Activated CD4-positive, CD25-positive, alpha-beta regulatory T cell (primary cell): ENCODE measurements around the gene NPPB.

Experiments used
- DNase-seq, 4 experiments: peaks; one replicate each; lab custom pipeline; 2025; lab: John Stamatoyannopoulos, UW

NPPB gene

DNA sequence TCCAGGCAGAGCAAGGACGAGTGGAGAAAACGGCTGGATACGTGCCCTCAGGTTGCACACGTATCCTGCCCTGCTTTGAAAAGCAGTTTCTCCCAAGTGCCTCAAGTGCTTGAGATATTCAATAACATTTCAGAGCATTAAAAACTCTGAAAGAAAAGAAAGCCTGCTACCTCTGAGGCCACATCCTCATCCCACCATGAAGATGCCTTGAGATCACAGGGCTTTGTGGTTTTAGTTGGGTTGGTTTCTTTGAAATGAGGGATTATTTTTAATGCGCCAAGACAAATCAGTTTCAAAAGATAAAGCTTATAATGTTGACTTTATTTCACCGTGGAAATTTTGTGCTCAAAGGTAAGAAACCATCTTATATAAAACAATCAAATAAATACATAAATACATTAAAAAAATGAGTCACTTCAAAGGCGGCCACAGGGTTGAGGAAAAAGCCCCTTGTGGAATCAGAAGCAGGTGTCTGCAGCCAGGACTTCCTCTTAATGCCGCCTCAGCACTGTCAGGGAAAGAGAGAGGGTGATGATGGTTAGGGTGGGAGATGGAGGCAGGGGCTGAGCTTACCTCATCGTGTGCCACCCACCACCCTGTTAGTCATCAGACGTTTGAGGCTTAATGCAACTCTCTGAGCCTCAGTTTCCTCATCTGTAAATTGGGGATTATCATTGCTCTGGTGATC lies 1.4 kb downstream of the NPPB start:
- no peak for DNase-seq

DNA sequence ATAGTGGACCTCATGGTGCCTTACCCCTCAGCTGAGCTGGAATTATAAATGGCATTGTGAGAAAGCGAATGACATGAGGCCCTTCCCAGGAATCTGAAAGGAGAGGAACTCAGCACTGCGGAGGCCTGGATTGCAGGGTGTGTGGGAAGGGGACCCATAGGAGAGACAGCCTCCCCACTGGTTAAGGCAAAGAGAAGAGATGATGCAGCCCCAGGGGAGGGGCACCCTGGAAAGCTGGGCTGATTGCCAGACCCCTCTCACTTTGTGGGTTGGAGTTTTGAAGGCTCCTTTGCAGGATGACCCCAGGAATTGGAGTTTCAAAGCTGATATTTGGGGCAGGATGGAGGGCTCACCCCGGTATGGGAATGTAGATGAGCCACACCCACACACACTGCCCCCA lies 2.0 kb downstream of the NPPB start:
- no peak for DNase-seq

DNA sequence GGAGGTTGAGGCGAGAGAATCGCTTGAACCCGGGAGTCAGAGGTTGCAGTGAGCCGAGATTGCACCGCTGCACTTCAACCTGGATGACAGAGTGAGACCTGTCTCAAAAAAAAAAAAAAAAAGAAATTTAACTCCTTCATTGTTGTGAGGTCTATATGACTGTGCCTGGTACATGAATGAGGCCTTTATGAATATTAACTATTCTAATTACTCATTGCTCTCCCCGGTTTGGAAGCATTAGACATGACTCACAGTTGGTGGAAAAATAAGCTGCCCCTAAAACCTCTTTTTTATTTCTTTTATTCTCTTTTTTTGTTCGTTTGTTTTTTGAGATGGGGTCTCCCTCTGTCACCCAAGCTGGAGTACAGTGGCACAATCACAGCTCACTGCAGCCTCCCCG lies 3.3 kb downstream of the NPPB start:
- DNase-seq = no peak

DNA sequence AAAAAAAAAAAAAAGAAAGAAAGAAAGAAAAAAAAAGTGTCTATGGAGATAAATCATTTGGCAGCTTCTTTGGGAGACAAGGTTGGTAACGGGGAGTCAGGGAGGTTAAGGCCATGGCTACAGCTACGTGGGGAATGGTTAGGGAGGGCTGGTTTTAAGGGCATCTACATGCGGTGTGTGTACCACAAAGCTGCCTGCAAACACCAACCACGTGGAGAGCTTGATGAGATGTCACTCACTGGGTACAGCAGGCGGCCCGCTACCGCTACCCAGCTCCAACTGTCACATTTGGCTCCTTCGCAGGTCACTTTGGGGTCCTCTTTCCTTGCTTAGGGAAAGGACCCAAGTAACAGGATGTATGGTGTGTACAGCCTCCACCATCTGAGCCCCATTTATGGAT lies 4.2 kb downstream of the NPPB start:
- DNase-seq = no peak

- DNase-seq = no peak
Observed at GRCh38 chr1:11851180-11851579, 7.6 kb downstream of the NPPB start.

DNA sequence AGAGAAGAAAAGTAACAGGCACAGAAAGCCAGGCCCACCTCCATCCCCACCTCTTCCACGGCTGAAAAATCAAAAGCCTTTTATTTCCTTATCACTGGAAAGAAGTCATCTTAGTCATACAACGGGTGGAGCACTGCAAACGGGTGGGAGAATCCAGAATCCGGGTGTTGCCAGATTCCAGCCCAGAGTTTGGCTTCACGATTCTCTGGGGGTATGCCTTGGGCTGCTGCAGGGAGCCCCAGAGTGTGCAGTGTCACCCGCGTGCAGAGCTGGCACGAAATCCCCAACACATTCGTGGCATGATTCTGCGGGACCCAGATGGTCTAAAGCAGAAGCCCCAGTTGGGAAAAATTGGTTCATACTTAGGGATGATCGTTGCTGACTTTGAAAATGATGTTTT lies 8.6 kb downstream of the NPPB start:
- no peak for DNase-seq

DNA sequence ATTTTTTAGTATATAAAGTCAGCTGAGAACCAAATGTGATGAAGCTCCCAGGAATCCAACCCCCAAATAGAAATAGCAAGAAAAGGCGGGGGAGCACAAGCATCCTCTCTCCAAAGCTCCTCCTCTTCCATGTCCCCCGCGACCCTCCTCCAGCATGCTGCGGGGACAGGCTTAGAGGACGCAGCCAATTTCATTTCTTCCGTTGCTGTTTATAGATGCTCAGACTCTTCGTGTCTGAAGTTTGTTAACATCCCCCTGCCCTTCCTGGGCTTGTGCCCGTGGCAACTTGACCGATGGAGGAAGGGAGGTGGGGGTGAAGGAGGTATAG lies 10.4 kb downstream of the NPPB start:
- no peak for DNase-seq

- DNase-seq = no peak
Observed at GRCh38 chr1:11847667-11848372, 10.9 kb downstream of the NPPB start, which contains the start of gene NPPA. TSS of gene NPPA (minus strand) at chr1:11847783. CDS start at chr1:11847684, 99 bp downstream.

- DNase-seq = no peak
Observed at GRCh38 chr1:11845641-11846335, 13.0 kb downstream of the NPPB start.

DNA sequence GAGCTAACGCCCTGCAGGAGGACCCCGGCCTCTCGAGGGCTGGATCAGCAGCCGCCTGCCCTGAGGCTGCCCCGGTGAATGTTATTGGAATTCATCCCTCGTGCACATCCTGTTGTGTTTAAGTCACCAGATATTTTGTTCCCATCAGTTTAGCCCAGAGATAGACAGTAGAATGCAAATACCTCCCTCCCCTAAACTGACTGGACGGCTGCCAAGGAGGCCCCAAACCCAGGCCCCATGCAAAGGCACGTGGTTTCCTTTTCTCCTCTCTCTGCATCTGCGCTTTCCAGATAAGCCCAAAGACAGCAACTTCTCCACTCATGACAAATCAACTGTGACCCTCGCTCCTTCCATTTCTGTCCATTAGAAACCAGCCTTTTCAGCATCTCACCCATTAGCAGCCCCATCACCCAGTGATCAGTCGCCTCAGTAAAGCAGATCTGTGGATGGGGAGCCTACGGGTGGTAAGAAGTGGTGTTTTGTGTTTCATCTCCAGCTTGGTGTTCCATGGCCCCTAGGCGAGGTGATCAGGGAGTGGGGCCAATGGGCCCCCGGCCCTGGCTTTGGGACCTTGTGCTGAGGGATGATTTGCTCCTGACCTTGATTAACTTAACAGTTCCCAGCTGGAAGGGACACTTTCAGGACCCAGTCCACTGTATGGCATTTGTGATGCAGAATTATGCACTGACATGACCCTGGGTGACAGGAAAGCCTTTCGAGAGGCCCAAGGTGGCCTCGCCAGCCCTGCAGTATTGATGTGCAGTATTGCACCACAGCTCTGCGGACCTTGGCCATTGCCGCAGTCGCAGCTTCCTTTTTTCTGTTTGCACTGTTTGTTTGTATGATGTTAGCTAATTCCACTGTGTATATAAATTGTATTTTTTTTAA lies 16.3 kb downstream of the NPPB start:
- no peak for DNase-seq

DNA sequence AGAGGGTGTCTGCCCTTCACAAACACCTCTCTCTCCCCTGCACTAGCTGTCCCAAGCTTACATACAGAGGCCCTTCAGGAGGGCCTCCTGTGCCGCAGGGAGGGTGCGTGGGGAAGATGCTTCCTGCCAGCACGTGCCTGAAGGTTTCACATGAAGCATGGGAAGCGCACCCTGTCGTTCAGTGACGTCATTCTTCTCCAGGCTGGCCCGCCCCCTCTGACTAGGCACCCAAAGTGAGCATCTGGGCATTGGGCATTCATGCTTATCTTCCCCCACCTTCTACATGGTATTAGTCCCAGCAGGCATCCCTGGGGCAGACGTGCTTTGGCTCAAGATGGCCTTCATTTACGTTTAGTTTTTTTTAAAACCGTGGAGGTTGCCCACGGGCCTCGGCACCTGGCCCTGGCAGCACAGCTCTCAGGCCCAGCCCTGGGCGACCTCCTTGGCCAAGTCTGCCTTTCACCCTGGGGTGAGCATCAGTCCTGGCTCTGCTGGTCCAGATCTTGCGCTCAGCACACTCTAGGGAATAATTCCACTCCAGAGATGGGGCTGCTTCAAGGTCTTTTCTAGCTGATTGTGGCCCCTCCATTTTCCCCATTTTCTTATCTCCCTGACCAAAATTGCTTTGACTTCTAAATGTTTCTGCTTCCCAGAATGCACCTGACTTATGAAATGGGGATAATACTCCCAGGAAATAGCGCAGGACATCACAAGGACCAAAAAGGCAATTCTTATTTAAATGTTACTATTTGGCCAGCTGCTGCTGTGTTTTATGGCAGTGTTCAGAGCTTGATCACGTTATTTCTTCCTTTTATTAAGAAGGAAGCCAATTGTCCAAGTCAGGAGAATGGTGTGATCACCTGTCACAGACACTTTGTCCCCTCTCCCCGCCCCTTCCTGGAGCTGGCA lies 17.2 kb downstream of the NPPB start:
- no peak for DNase-seq

GRCh38 chr1:11839727-11840705 lies 18.7 kb downstream of the NPPB start:
- no peak for DNase-seq

DNA sequence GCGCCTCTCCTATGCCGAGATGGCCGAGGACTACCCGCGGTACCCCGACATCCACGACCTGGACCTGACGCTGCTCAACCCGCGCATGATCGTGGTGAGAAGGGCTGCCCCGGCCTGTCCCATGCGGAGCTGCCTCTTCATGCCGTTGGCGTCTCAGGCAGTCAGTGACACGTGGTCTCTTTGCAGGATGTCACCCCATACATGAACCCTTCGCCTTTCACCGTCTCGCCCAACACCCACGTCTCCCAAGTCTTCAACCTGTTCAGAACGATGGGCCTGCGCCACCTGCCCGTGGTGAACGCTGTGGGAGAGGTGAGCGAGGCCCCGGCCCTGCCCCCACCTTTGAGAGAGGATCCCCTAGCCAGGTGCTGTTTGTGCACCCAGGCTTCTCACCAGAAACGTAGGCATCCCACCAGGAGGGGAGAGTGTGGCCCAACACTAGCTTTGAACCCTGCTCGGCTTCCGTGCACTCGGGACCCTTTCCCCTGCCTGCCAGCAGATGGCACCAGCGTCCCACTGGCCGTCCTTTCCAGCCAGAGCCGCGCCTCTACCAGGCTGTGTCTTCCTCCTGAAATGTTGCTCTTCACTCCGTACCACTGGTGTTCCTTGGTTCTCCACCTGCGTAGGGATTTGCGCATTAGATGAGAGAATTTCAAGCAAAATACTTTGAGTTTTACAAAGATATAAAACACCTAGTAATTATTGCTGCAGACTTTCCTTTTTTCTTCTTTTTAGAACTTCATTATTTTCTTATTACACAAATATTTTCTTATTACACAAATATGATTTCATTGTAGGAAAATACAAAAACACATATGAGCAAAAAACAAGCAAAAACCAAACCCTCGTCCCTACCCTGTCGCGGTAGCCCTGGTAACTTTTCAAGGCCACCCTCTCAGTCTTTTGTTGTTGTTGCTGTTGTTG lies 20.1 kb downstream of the NPPB start:
- DNase-seq = peak; percentile 32 to 64 (median 56)

DNA sequence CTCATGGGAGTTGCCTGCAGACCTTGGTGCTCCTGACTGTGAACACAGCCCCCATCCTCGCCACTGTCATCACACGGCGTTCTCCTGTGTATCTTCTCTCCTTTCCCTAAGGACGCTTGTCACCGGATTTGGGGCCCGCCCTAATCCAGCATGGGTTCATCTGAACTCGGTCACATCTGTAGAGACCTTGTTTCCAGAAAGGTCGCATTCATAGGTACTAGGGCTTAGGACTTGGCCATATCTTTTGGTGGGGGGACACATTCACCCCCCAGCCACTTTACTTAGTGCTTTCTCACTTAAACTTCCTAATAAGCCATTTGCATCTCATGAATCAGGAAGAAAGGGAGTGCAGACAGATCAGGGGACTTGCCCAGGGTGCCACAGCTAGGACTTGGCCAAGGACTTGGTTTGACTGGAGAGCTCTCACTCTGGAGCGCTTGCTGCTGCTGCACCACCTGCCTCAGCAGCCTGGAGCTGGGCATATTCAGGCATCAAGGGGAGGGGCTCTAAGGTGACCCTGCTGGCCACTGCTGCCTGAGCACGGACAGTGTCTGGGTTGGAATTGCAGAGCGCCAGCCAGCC lies 20.9 kb downstream of the NPPB start:
- no peak for DNase-seq

DNA sequence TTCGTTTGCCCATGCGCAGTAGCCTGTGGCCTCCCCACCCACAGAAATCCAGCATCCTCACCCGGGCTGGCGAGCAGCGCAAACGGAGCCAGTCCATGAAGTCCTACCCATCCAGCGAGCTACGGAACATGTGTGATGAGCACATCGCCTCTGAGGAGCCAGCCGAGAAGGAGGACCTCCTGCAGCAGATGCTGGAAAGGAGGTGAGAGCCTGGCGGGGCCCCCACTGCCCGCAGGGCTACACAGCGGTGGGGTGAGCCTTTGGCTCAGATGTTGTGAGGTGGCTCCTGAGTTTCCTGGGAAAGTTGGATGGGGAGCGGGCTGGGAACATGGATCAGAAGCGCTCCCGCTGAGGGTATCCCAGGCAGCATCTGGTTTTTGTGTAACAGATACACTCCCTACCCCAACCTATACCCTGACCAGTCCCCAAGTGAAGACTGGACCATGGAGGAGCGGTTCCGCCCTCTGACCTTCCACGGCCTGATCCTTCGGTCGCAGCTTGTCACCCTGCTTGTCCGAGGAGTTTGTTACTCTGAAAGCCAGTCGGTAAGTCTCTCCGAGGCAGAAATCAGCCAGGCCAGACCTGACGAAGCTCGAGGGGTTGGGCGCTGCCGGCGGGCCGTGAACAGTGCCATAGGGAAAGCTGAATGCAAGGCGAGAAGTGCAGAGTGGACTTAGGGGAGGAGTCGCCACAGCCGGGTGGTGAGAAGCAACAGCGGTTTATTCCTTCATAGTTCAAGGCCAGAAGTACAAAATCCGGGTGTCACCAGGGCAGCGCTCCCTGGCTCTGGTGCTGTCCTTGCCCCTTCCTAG lies 21.6 kb downstream of the NPPB start:
- no peak for DNase-seq

DNA sequence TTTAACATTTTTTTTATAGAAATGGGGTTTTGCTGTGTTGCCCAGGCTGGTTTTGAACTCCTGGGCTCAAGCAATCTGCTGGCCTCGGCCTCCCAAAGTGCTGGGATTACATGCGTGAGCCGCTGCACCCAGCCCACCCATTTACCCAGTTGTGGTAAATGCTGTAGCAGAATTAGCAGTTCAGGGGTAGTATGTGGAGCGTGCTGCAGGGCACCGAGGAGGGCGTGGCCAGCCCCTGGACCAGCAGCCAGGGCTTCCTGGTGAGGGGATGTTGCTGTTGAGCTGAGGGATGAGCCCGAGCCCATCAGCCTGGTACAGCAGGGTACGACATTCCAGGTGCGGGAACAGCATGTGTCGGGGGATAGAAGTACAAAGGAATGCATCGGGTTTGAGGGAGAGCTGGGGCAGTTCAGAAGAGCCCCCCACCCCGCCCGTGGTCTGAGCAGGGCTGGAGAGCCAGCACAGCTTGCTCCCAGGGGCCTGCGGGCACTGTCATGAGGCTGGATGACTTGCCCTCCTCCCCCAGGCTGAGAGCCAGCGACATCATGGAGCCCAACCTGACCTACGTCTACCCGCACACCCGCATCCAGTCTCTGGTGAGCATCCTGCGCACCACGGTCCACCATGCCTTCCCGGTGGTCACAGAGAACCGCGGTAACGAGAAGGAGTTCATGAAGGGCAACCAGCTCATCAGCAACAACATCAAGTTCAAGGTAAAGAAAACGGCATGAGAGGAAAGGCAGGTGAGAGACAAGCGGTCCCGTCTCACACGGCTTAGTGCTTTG lies 23.1 kb downstream of the NPPB start:
- DNase-seq = no peak

- DNase-seq = no peak
Observed at GRCh38 chr1:11833900-11834299, 24.8 kb downstream of the NPPB start.
